ENCODE measurements around the gene BCDIN3D. TPM values are rescaled to one million over a fixed set of nuclear protein-coding genes. Genes with fewer than 3 reads are reported as not detected.
"Not testable (repeated sequence)": the region's sequence is repeated elsewhere in the genome, so short reads cannot be mapped to it uniquely, and the experiment has no call there.

BCDIN3D gene
- total RNA-seq, 1 experiment from 2014 or later = 2.9 TPM

GRCh38 chr12:49877066-49877465, 34.2 kb upstream of the BCDIN3D start:
- no peak for DNase-seq (ENCODE audit: low read depth)

GRCh38 chr12:49876070-49876469, 33.2 kb upstream of the BCDIN3D start:
- DNase-seq (ENCODE audit: low read depth) = no peak

- no peak for DNase-seq (ENCODE audit: low read depth)
Observed at GRCh38 chr12:49875115-49875720, 32.3 kb upstream of the BCDIN3D start.

GRCh38 chr12:49874142-49874897, 31.4 kb upstream of the BCDIN3D start:
- no peak for DNase-seq (ENCODE audit: low read depth)

- peak; percentile 72 for DNase-seq (ENCODE audit: low read depth)
Observed at GRCh38 chr12:49873361-49873934, 30.5 kb upstream of the BCDIN3D start.

- peak; percentile 60 for DNase-seq (ENCODE audit: low read depth)
Observed at GRCh38 chr12:49872781-49873181, 29.9 kb upstream of the BCDIN3D start.

- no peak for DNase-seq (ENCODE audit: low read depth)
Observed at GRCh38 chr12:49872381-49872780, 29.5 kb upstream of the BCDIN3D start.

GRCh38 chr12:49871811-49872251, 28.9 kb upstream of the BCDIN3D start:
- not testable (repeated sequence) for DNase-seq (ENCODE audit: low read depth)

- DNase-seq (ENCODE audit: low read depth) = no peak
Observed at GRCh38 chr12:49871263-49871561, 28.3 kb upstream of the BCDIN3D start.

- DNase-seq (ENCODE audit: low read depth) = no peak
Observed at GRCh38 chr12:49870501-49871262, 27.8 kb upstream of the BCDIN3D start.

GRCh38 chr12:49869816-49870500, 27.1 kb upstream of the BCDIN3D start:
- DNase-seq (ENCODE audit: low read depth) = no peak

- peak; percentile 100 for DNase-seq (ENCODE audit: low read depth)
Observed at GRCh38 chr12:49868952-49869815, 26.3 kb upstream of the BCDIN3D start.

- no peak for DNase-seq (ENCODE audit: low read depth)
Observed at GRCh38 chr12:49868449-49868848, 25.5 kb upstream of the BCDIN3D start.

GRCh38 chr12:49867570-49868341, 24.9 kb upstream of the BCDIN3D start:
- DNase-seq (ENCODE audit: low read depth) = peak; percentile 34

- peak; percentile 62 for DNase-seq (ENCODE audit: low read depth)
Observed at GRCh38 chr12:49866859-49867569, 24.1 kb upstream of the BCDIN3D start.

- no peak for DNase-seq (ENCODE audit: low read depth)
Observed at GRCh38 chr12:49865782-49866135, 22.9 kb upstream of the BCDIN3D start.

- no peak for DNase-seq (ENCODE audit: low read depth)
Observed at GRCh38 chr12:49865109-49865781, 22.3 kb upstream of the BCDIN3D start.

GRCh38 chr12:49864798-49865090, 21.8 kb upstream of the BCDIN3D start:
- DNase-seq (ENCODE audit: low read depth) = no peak
